Measurements from ENCODE around the gene B4GALT5.

B4GALT5 gene

DNA sequence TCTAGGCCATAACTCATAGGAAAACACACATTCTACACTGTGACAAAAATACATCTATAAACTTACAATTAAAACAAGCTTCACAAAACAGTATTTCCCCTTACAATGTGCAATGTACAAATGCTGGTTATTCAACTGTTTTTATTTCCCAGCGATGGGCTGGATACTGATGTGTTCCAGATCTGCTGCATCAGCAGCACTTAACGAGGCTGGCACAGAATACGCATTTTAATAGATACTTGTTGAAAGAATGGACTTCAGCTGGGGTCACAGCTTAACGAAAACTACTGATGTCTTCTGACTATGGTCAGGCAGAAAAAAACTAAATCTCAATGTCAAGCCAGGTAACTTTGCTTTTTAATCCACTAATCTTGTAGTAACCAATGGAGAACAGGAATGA lies 70.9 kb downstream of the B4GALT5 start:
- peaks cover 23% of the 10 kb centered on the region for H3K4me1 ChIP-seq (ENCODE audit: low read length)
- TF ChIP-seq EZH2phosphoT487 (IDR thresholded peaks at IDR 0.05; ENCODE audit: low read depth): no peak
- TF ChIP-seq, protein P1, sequence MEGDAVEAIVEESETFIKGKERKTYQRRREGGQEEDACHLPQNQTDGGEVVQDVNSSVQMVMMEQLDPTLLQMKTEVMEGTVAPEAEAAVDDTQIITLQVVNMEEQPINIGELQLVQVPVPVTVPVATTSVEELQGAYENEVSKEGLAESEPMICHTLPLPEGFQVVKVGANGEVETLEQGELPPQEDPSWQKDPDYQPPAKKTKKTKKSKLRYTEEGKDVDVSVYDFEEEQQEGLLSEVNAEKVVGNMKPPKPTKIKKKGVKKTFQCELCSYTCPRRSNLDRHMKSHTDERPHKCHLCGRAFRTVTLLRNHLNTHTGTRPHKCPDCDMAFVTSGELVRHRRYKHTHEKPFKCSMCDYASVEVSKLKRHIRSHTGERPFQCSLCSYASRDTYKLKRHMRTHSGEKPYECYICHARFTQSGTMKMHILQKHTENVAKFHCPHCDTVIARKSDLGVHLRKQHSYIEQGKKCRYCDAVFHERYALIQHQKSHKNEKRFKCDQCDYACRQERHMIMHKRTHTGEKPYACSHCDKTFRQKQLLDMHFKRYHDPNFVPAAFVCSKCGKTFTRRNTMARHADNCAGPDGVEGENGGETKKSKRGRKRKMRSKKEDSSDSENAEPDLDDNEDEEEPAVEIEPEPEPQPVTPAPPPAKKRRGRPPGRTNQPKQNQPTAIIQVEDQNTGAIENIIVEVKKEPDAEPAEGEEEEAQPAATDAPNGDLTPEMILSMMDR (IDR thresholded peaks at IDR 0.05; ENCODE audit: low read depth, low read length): no peak
- peak overlapping the region; percentile 51; the same call in 1 of the 2 replicates for H3K27ac ChIP-seq (ENCODE audit: low read length)
- H3K9ac ChIP-seq (ENCODE audit: low read length): no peak overlapping the region
- no peak overlapping the region for H3K4me2 ChIP-seq (ENCODE audit: low read length)
- no peaks in the 10 kb centered on the region for H3K9me3 ChIP-seq (ENCODE audit: insufficient read depth, low read length)
- H3K36me3 ChIP-seq (replicated peaks; ENCODE audit: low read depth, low read length): peaks cover 81% of the 10 kb centered on the region
- peaks cover 32% of the 10 kb centered on the region for H3K79me2 ChIP-seq (ENCODE audit: low read length)
- H2AFZ ChIP-seq (ENCODE audit: low read depth, low read length): no peak overlapping the region
- H3K27me3 ChIP-seq (ENCODE audit: low read depth, low read length): no peaks in the 10 kb centered on the region
- no peak overlapping the region for H3K4me3 ChIP-seq (ENCODE audit: low read length)
- peaks cover 30% of the 10 kb centered on the region for H4K20me1 ChIP-seq (ENCODE audit: insufficient read depth, low read length)

DNA sequence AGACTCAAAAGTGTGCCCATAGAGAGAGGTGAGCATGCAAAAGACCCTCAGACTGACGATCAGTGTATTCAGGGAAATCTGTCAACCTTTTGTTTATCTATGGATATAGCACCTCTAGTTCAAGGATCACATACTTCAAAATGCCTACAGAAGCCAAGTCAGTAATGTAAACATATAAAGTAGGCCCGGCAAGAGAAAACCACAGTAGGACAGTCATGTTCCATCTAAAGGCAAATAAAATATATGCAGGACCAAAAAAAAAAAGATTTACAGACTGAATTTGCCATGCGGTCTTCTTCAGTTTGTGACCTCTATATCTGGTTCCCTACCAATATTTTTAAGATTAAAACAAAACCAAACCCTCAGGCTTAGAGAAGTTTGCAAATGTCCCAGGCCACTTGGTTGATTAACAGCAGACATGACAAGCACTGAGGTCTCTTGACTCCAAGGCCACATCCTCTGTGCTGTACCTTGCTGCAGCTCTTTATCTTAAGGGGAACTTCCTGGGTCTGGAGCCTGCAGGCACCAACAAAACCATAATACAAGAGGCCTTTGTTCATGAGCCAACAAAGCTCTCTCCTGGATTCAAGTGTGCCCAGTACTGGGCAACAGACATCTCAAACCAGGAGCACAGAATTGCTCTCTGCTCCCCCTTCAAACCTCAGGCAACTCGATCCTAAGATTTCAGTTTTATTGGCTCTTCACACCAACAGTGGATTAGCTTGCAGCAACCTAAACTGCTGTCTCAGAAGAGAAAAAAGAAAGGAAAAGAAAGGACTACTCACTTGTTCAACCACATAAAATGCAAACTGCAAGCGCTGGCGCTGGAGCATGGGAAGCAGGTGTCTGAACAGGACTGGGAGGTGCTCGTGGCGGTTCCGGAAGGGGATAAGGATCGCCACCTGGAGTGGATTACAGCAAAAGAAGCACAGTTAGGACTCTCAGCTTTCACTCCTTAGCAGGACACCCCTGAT lies 71.7 kb downstream of the B4GALT5 start:
- Histone ChIP-seq H3K36me3 (replicated peaks; ENCODE audit: low read depth, low read length) (peaks cover 77% of the 10 kb centered on the region), H3K27ac (ENCODE audit: low read length) (no peak overlapping the region), H4K20me1 (ENCODE audit: insufficient read depth, low read length) (peaks cover 24% of the 10 kb centered on the region), H3K4me2 (ENCODE audit: low read length) (no peak overlapping the region), H2AFZ (ENCODE audit: low read depth, low read length) (no peak overlapping the region), H3K79me2 (ENCODE audit: low read length) (peaks cover 25% of the 10 kb centered on the region), H3K4me1 (ENCODE audit: low read length) (peaks cover 23% of the 10 kb centered on the region), H3K27me3 (ENCODE audit: low read depth, low read length) (no peaks in the 10 kb centered on the region), H3K9ac (ENCODE audit: low read length) (no peak overlapping the region), H3K4me3 (ENCODE audit: low read length) (no peak overlapping the region), H3K9me3 (ENCODE audit: insufficient read depth, low read length) (no peaks in the 10 kb centered on the region)
- no peak for TF ChIP-seq EZH2phosphoT487 (IDR thresholded peaks at IDR 0.05; ENCODE audit: low read depth)
- TF ChIP-seq, protein P1 (IDR thresholded peaks at IDR 0.05; ENCODE audit: low read depth, low read length): no peak

DNA sequence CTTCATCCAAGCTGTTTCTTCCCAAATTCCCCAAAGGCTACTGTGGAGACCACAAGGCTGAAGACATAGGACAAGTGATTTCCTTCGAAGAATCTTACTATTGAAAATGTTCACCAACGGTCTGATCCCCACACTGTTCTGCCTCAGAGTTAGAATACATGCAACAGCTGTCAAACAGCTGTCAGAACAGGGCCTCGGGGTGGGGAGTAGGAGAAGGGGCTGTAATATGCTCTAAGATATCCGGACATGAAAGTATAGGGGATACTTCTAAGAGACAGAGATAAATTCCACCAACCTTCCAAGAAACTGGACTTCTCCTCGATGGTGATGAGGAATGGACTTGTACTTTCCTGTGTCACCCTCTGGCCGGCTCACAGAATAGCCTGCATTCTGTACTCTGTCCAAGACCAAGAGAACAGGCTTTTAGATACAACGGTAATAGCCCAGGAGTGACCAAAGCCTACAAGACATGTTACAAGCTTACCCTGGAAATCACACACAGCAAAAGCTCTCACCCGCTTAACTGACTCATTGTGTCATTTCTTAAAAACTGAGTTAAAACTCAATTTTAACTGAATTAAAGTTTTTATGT lies 76.5 kb downstream of the B4GALT5 start:
- Histone ChIP-seq H3K79me2 (ENCODE audit: low read length) (peaks cover under 1% of the 10 kb centered on the region; the same call in 1 of the 2 replicates), H3K9ac (ENCODE audit: low read length) (no peak overlapping the region), H3K36me3 (replicated peaks; ENCODE audit: low read depth, low read length) (peaks cover 84% of the 10 kb centered on the region), H4K20me1 (ENCODE audit: insufficient read depth, low read length) (peaks cover 19% of the 10 kb centered on the region), H3K27ac (ENCODE audit: low read length) (no peak overlapping the region), H3K9me3 (ENCODE audit: insufficient read depth, low read length) (no peaks in the 10 kb centered on the region), H3K4me1 (ENCODE audit: low read length) (peaks cover 10% of the 10 kb centered on the region), H3K4me3 (ENCODE audit: low read length) (no peak overlapping the region), H3K27me3 (ENCODE audit: low read depth, low read length) (no peaks in the 10 kb centered on the region), H2AFZ (ENCODE audit: low read depth, low read length) (no peak overlapping the region), H3K4me2 (ENCODE audit: low read length) (no peak overlapping the region)
- TF ChIP-seq, protein P1 (IDR thresholded peaks at IDR 0.05; ENCODE audit: low read depth, low read length): no peak
- no peak for TF ChIP-seq EZH2phosphoT487 (IDR thresholded peaks at IDR 0.05; ENCODE audit: low read depth)

DNA sequence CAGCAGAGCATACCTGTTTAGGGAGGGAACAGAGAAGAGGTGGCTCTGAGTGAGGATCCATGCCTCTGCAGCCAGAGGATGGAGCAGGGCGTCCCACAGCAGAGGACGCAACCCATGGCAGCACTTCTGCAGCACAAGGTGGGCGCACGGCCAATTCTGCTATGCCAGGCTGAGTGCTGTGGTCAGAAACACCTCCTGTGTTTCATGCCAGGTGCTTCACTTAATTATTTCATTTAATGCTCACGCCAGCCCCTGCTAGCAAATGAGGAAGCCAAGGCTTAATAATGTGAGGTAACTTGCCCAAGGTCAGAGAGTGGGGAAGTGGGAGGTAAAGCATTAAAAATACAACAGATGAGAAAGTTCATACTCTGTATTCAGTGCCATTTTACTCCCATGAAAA lies 77.2 kb downstream of the B4GALT5 start:
- Histone ChIP-seq H3K27ac (ENCODE audit: low read length) (no peak overlapping the region), H3K4me1 (ENCODE audit: low read length) (peaks cover 17% of the 10 kb centered on the region), H4K20me1 (ENCODE audit: insufficient read depth, low read length) (peaks cover 25% of the 10 kb centered on the region), H3K9ac (ENCODE audit: low read length) (no peak overlapping the region), H3K9me3 (ENCODE audit: insufficient read depth, low read length) (no peaks in the 10 kb centered on the region), H3K27me3 (ENCODE audit: low read depth, low read length) (no peaks in the 10 kb centered on the region), H3K36me3 (replicated peaks; ENCODE audit: low read depth, low read length) (peaks cover 78% of the 10 kb centered on the region), H2AFZ (ENCODE audit: low read depth, low read length) (no peak overlapping the region), H3K79me2 (ENCODE audit: low read length) (no peaks in the 10 kb centered on the region; the same call in 1 of the 2 replicates), H3K4me2 (ENCODE audit: low read length) (no peak overlapping the region), H3K4me3 (ENCODE audit: low read length) (no peak overlapping the region)
- TF ChIP-seq, protein P1 (IDR thresholded peaks at IDR 0.05; ENCODE audit: low read depth, low read length): no peak
- TF ChIP-seq EZH2phosphoT487 (IDR thresholded peaks at IDR 0.05; ENCODE audit: low read depth): no peak

Data from OCI-LY3 (cell line).